ENCODE data around the gene ALOX12. TPM values are rescaled to one million over a fixed set of nuclear protein-coding genes. Genes with fewer than 3 reads are reported as not detected.

ALOX12 gene
- total RNA-seq, 1 experiment from 2014 or later: not detected

DNA sequence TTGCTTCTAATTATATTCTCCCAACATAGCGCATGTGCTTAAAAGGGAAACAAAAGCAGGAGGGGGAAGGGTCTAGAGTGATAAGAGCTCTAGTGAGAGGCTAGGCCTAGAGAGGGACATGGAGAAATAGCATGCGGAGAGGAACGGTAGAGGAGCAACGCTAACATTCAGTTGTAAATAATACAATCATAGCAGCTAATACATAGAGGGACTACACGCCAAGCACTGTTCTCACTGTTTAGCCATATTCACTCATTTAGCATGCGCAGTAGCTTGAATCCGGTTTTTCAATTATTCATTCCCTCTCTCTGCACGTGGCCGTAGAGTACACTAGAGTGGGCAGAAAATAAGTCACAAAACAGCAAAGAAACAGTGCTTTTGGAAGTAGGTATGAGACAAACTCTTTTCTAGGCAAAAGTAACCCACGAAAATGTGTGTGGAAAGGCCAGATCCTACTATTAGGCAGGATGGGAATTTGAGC, 1.7 kb upstream of the ALOX12 start:
- Histone ChIP-seq H3K4me1 (no peaks in the 10 kb centered on the region), H3K9me3 (replicated peaks) (no peaks in the 10 kb centered on the region), H3K4me3 (no peak overlapping the region), H3K36me3 (no peaks in the 10 kb centered on the region), H3K27me3 (no peaks in the 10 kb centered on the region), H3K27ac (no peak overlapping the region)
- no peak for DNase-seq

GRCh38 chr17:6994666-6995256, 1.1 kb upstream of the ALOX12 start:
- no peak for DNase-seq
- Histone ChIP-seq H3K4me1 (no peaks in the 10 kb centered on the region), H3K36me3 (no peaks in the 10 kb centered on the region), H3K4me3 (no peak overlapping the region), H3K27me3 (no peaks in the 10 kb centered on the region), H3K27ac (no peak overlapping the region), H3K9me3 (replicated peaks) (no peaks in the 10 kb centered on the region)

GRCh38 chr17:6996256-6997011, 585 bp downstream of the ALOX12 start:
- Histone ChIP-seq H3K27me3 (no peaks in the 10 kb centered on the region), H3K9me3 (replicated peaks) (no peaks in the 10 kb centered on the region), H3K27ac (no peak overlapping the region), H3K4me3 (no peak overlapping the region), H3K4me1 (no peaks in the 10 kb centered on the region), H3K36me3 (no peaks in the 10 kb centered on the region)
- no peak for DNase-seq

- H3K9me3 ChIP-seq (replicated peaks): no peaks in the 10 kb centered on the region
- H3K36me3 ChIP-seq: no peaks in the 10 kb centered on the region
- no peaks in the 10 kb centered on the region for H3K4me1 ChIP-seq
- H3K27me3 ChIP-seq: no peaks in the 10 kb centered on the region
- H3K27ac ChIP-seq: no peak overlapping the region
- DNase-seq: no peak
- H3K4me3 ChIP-seq: no peak overlapping the region
Observed at GRCh38 chr17:6997171-6997570, 1.3 kb downstream of the ALOX12 start.

DNA sequence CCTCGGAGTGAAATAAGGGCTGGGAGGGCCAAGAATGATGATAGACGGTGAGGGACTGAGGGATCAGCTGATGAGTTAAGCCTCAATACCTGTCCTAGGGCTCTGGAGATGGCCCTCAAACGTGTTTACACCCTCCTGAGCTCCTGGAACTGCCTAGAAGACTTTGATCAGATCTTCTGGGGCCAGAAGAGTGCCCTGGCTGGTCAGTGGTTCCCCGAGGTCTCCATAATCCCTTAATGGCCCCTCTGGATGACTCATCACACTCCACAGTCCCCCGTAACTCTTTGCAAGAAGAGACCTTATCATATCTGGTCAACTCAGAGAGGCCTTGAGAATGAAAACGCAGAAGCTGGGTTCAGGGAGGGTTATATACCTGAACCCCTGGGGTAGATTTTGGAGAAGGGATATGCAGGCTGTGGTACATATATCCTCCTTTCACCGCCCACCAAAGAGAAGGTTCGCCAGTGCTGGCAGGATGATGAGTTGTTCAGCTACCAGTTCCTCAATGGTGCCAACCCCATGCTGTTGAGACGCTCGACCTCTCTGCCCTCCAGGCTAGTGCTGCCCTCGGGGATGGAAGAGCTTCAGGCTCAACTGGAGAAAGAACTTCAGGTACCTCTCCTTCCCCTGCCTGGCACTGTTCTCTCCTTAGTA, 3.1 kb downstream of the ALOX12 start:
- Histone ChIP-seq H3K4me3 (no peak overlapping the region), H3K9me3 (replicated peaks) (no peaks in the 10 kb centered on the region), H3K4me1 (no peaks in the 10 kb centered on the region), H3K27ac (no peak overlapping the region), H3K27me3 (no peaks in the 10 kb centered on the region), H3K36me3 (no peaks in the 10 kb centered on the region; the same call in 1 of the 2 replicates)
- no peak for DNase-seq

GRCh38 chr17:7001318-7001961, 5.6 kb downstream of the ALOX12 start:
- no peak for DNase-seq
- H3K9me3 ChIP-seq (replicated peaks): no peaks in the 10 kb centered on the region
- no peaks in the 10 kb centered on the region for H3K4me1 ChIP-seq
- H3K36me3 ChIP-seq: no peaks in the 10 kb centered on the region; the same call in 1 of the 2 replicates
- H3K27me3 ChIP-seq: no peaks in the 10 kb centered on the region
- no peak overlapping the region for H3K4me3 ChIP-seq
- no peak overlapping the region for H3K27ac ChIP-seq

GRCh38 chr17:7002288-7003047, 6.6 kb downstream of the ALOX12 start:
- no peaks in the 10 kb centered on the region; the same call in 1 of the 2 replicates for H3K36me3 ChIP-seq
- no peaks in the 10 kb centered on the region for H3K27me3 ChIP-seq
- H3K27ac ChIP-seq: no peak overlapping the region
- no peaks in the 10 kb centered on the region for H3K4me1 ChIP-seq
- DNase-seq: no peak
- H3K9me3 ChIP-seq (replicated peaks): no peaks in the 10 kb centered on the region
- H3K4me3 ChIP-seq: no peak overlapping the region

DNA sequence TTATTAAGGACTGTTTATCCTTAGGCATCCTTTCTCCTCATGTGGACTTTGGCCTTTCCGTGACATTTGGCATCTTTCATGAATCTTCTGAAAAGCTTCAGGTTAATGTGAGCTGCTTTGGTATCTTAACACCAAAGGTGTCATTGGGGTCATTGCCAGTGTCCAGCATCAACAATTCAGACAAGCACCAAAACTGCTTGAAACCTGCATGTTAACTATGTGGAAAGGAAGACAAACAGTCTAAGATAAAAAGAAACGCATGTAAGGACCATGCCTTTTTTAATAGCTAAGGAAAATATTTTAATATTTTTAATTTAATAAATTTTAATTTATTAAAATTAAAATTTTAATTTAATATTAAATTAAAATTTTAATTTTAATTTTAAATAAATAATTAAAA, 7.9 kb downstream of the ALOX12 start:
- DNase-seq: no peak
- no peaks in the 10 kb centered on the region for H3K9me3 ChIP-seq (replicated peaks)
- no peaks in the 10 kb centered on the region for H3K27me3 ChIP-seq
- H3K4me3 ChIP-seq: no peak overlapping the region
- H3K4me1 ChIP-seq: no peaks in the 10 kb centered on the region
- no peaks in the 10 kb centered on the region; the same call in 1 of the 2 replicates for H3K36me3 ChIP-seq
- H3K27ac ChIP-seq: no peak overlapping the region

DNA sequence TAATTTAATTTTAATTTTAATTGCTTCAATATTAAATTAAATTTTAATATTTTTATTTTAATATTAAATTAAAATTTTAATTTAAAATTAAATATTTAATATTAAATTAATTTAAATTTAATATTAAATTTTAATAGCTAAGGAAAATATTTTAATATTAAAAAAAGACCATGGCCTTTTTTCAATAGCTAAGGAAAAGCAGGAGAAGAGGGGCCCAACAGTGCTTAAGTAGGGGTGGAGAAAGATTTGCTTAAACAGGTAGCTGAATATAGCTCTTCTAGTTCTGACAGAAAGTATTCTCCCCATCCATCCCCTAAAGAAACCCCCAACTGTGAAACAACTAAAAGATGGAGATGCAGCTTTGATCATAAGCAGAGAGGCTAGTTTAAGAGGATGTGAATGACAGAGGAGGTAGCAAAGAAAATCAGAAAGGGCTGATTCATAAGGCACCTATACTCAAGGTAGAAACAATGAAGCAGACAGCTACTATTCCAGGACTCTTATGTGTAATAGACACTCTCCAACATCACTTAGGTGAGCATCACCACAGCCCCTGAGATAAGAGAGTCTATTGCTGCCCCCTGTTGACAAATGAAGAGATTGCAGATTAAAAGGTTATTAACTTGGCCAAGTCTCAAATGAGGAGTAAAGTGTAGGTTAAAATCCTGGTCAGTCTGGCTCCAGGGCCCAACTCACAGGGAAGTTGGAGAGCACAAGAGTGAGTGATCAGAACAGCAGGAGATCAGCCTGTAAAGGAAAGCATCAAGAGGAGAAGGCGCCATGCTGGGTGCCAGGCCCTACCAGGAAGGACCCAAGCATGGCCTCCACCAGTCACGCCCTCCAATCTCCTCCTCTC, 8.8 kb downstream of the ALOX12 start:
- H3K27me3 ChIP-seq: no peaks in the 10 kb centered on the region
- no peaks in the 10 kb centered on the region for H3K4me1 ChIP-seq
- DNase-seq: peak; percentile 29 to 80
- no peaks in the 10 kb centered on the region for H3K9me3 ChIP-seq (replicated peaks)
- no peak overlapping the region for H3K4me3 ChIP-seq
- H3K36me3 ChIP-seq: no peaks in the 10 kb centered on the region; the same call in 1 of the 2 replicates
- H3K27ac ChIP-seq: no peak overlapping the region

GRCh38 chr17:7005716-7006115, 9.9 kb downstream of the ALOX12 start:
- no peak for DNase-seq
- Histone ChIP-seq H3K4me1 (no peaks in the 10 kb centered on the region), H3K27ac (no peak overlapping the region), H3K36me3 (no peaks in the 10 kb centered on the region; the same call in 1 of the 2 replicates), H3K4me3 (no peak overlapping the region), H3K27me3 (no peaks in the 10 kb centered on the region), H3K9me3 (replicated peaks) (no peaks in the 10 kb centered on the region)

DNA sequence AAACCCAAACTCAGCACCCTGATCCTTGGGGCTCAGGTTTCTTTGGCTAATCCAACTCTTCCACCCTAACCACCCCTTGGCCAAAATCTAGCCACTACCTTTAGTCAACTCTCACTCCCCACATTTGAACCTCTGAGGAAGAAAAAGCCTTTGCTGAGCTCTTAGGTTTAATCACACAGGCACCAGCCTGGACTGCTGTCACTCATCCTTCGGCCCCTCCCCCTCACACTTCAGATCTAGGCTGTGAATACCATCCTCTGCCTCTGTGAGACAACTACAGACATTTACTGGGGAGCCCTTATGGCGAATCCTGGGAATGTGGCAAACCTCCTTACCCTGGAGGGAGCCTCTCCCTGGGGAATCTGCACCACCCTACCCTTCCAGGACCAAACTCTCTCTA, 11.3 kb downstream of the ALOX12 start:
- Histone ChIP-seq H3K4me1 (no peaks in the 10 kb centered on the region), H3K36me3 (no peaks in the 10 kb centered on the region; the same call in 1 of the 2 replicates), H3K27ac (no peak overlapping the region), H3K27me3 (no peaks in the 10 kb centered on the region), H3K4me3 (no peak overlapping the region), H3K9me3 (replicated peaks) (no peaks in the 10 kb centered on the region)
- no peak for DNase-seq

DNA sequence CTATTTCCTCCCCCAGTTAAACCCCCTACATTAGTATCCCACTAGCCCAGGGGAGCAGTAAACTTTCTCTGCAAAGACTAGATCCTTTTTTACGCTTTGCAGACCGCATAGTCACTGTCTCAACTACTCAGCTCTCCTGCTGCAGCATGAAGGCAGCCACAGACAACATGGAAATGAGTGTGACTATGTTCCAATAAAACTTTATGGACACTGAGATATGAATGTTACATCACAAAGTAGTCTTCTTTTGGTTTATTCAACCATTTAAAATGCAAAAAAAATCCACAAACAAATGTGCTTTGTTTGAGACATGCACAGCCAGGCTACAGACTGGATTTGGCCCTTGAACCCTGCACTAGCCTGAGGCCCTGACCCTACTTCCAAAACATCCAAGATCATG, 14.7 kb downstream of the ALOX12 start:
- Histone ChIP-seq H3K4me3 (no peak overlapping the region), H3K36me3 (no peaks in the 10 kb centered on the region), H3K27ac (no peak overlapping the region), H3K9me3 (replicated peaks) (no peaks in the 10 kb centered on the region), H3K4me1 (no peaks in the 10 kb centered on the region), H3K27me3 (no peaks in the 10 kb centered on the region)
- DNase-seq: no peak

- no peaks in the 10 kb centered on the region for H3K9me3 ChIP-seq (replicated peaks)
- DNase-seq: no peak
- no peaks in the 10 kb centered on the region for H3K36me3 ChIP-seq
- H3K27me3 ChIP-seq: no peaks in the 10 kb centered on the region
- no peaks in the 10 kb centered on the region for H3K4me1 ChIP-seq
- H3K4me3 ChIP-seq: peak overlapping the region; percentile 73
- H3K27ac ChIP-seq: no peak overlapping the region
Observed at GRCh38 chr17:7011415-7011814, 15.6 kb downstream of the ALOX12 start.

GRCh38 chr17:7011942-7012254, 16.0 kb downstream of the ALOX12 start:
- no peaks in the 10 kb centered on the region for H3K27me3 ChIP-seq
- H3K4me1 ChIP-seq: no peaks in the 10 kb centered on the region
- no peak for DNase-seq
- peak overlapping the region; percentile 73 for H3K4me3 ChIP-seq
- no peaks in the 10 kb centered on the region for H3K36me3 ChIP-seq
- H3K27ac ChIP-seq: peak overlapping the region; percentile 98
- H3K9me3 ChIP-seq (replicated peaks): no peaks in the 10 kb centered on the region
